ENCODE data around the gene CFAP69. TPM values are rescaled to one million over a fixed set of nuclear protein-coding genes. Genes with fewer than 3 reads are reported as not detected.

Gene CFAP69
- total RNA-seq, 1 experiment from 2014 or later = 4.1 TPM

DNA sequence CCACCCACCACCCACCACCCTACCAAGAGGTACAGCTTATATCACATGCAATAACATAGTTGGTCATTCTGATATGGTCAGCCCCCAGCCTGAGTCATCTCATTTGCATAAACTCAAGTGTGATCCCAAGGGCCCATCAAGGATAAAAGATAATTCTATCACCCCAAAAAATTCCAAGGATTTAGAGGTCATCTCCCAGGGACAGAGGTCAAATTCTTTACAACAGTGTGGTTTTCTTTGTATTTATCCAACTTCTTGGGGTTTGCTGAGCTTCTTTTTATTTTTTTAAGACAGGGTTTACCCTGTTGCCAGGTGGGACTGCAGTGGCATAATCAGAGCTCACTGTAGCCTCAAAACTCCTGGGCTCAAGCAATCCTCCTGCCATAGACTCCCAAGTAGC lies 92.1 kb downstream of the CFAP69 start:
- H3K79me2 ChIP-seq (ENCODE audit: insufficient read depth, low read length) = no peaks in the 10 kb centered on the region
- ATAC-seq = no peak
- ChIA-PET RAD21 (ENCODE audit: low non-redundant PET in 1 of 2, low total read pairs in 2 of 2, uncharacterized antibody in 2 of 2, unreplicated experiment in 2 of 2) (no interaction called here), CTCF (no interaction called here), POLR2A (no interaction called here)
- H3K27ac ChIP-seq (ENCODE audit: low read depth, low read length) = no peak overlapping the region
- H3K9me3 ChIP-seq (ENCODE audit: control insufficient read depth in 1 of 2, insufficient read depth in 1 of 2, low read depth in 1 of 2, low read length in 2 of 2) = no peaks in the 10 kb centered on the region; a peak in 1 of 4 replicates
- no peak overlapping the region for H2AFZ ChIP-seq (ENCODE audit: low read depth, low read length, poor library complexity, severe bottlenecking)
- no TSS peak for BruUV-seq (replicated peaks)
- no peaks in the 10 kb centered on the region for H4K20me1 ChIP-seq (ENCODE audit: insufficient read depth)
- no peaks in the 10 kb centered on the region for H3K36me3 ChIP-seq (ENCODE audit: control insufficient read depth in 1 of 2, insufficient read depth in 2 of 2, low read length in 2 of 2)
- TF ChIP-seq FOSL1 (IDR thresholded peaks at IDR 0.05; ENCODE audit: low read depth) (no peak), YY1 (IDR thresholded peaks at IDR 0.05; ENCODE audit: extremely low read depth, insufficient replicate concordance, low read depth, low read length) (no peak), ZNF274 (IDR thresholded peaks at IDR 0.05; ENCODE audit: low read depth, low read length) (no peak), EZH2phosphoT487 (IDR thresholded peaks at IDR 0.05; ENCODE audit: borderline replicate concordance) (no peak), POLR2AphosphoS5 (IDR thresholded peaks at IDR 0.05; ENCODE audit: low read depth, low read length) (no peak), SIN3A (IDR thresholded peaks at IDR 0.05; ENCODE audit: low read depth) (no peak)
- TF ChIP-seq, protein P1, sequence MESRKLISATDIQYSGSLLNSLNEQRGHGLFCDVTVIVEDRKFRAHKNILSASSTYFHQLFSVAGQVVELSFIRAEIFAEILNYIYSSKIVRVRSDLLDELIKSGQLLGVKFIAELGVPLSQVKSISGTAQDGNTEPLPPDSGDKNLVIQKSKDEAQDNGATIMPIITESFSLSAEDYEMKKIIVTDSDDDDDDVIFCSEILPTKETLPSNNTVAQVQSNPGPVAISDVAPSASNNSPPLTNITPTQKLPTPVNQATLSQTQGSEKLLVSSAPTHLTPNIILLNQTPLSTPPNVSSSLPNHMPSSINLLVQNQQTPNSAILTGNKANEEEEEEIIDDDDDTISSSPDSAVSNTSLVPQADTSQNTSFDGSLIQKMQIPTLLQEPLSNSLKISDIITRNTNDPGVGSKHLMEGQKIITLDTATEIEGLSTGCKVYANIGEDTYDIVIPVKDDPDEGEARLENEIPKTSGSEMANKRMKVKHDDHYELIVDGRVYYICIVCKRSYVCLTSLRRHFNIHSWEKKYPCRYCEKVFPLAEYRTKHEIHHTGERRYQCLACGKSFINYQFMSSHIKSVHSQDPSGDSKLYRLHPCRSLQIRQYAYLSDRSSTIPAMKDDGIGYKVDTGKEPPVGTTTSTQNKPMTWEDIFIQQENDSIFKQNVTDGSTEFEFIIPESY (IDR thresholded peaks at IDR 0.05; ENCODE audit: extremely low read depth, insufficient replicate concordance, low read length) = no peak
- H3K4me1 ChIP-seq (ENCODE audit: control insufficient read depth in 1 of 2, insufficient read depth in 2 of 2, low read length in 2 of 2) = no peaks in the 10 kb centered on the region
- intact Hi-C loops (cut with micrococcal nuclease) = no loop called here
- no peak overlapping the region for H3K9ac ChIP-seq (ENCODE audit: low read length)
- H3K4me2 ChIP-seq (ENCODE audit: low read length) = no peak overlapping the region
- no peak overlapping the region for H3K4me3 ChIP-seq (replicated peaks in 1 of 2; ENCODE audit: low read depth in 1 of 2, low read length in 2 of 2)
- no peak for DNase-seq (ENCODE audit: low read depth, low spot score)
- H3K27me3 ChIP-seq (ENCODE audit: insufficient read depth, low read length) = no peaks in the 10 kb centered on the region
- no peaks in the 10 kb centered on the region for H3K9me2 ChIP-seq (ENCODE audit: insufficient read depth)

DNA sequence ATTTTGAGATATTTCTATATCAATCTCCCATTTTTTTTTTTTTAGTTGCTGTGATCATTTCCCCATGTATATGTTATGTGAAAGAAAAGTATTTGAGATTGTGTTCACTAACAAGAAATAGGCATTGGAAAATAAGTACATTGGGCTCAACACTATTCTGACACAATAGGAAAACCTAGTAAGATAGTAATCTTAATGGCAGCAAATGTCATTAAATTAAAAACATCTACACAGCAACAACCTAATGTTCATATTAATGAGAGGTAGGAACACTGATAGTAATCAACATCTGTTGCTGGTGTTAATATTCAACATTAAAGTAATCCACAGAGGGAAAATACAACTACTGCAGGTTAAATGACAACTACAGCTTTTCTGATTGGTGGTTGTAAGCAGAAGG lies 100.0 kb downstream of the CFAP69 start:
- RAD21 ChIA-PET (ENCODE audit: low non-redundant PET in 1 of 2, low total read pairs in 2 of 2, uncharacterized antibody in 2 of 2, unreplicated experiment in 2 of 2) = no interaction called here
- Histone ChIP-seq H3K27ac (ENCODE audit: low read depth, low read length) (no peak overlapping the region), H3K27me3 (ENCODE audit: insufficient read depth, low read length) (no peaks in the 10 kb centered on the region), H3K36me3 (ENCODE audit: control insufficient read depth in 1 of 2, insufficient read depth in 2 of 2, low read length in 2 of 2) (no peaks in the 10 kb centered on the region), H3K4me1 (ENCODE audit: control insufficient read depth in 1 of 2, insufficient read depth in 2 of 2, low read length in 2 of 2) (peaks cover 0 to 14% of the 10 kb centered on the region in 2 experiments; a peak in 2 of 4 replicates), H3K9me2 (ENCODE audit: insufficient read depth) (no peaks in the 10 kb centered on the region), H4K20me1 (ENCODE audit: insufficient read depth) (no peaks in the 10 kb centered on the region), H3K9me3 (ENCODE audit: control insufficient read depth in 1 of 2, insufficient read depth in 1 of 2, low read depth in 1 of 2, low read length in 2 of 2) (no peaks in the 10 kb centered on the region), H2AFZ (ENCODE audit: low read depth, low read length, poor library complexity, severe bottlenecking) (peak overlapping the region; percentile 27), H3K79me2 (ENCODE audit: insufficient read depth, low read length) (peaks cover 35% of the 10 kb centered on the region), H3K4me2 (ENCODE audit: low read length) (no peak overlapping the region), H3K4me3 (replicated peaks in 1 of 2; ENCODE audit: low read depth in 1 of 2, low read length in 2 of 2) (no peak overlapping the region), H3K9ac (ENCODE audit: low read length) (no peak overlapping the region)
- CTCF ChIA-PET = no interaction called here
- POLR2A ChIA-PET = no interaction called here
- intact Hi-C loops (cut with micrococcal nuclease) = no loop called here
- TF ChIP-seq SRF (IDR thresholded peaks at IDR 0.05; ENCODE audit: low read depth) (no peak), EGR1 (IDR thresholded peaks at IDR 0.05; ENCODE audit: low read depth) (no peak), RAD21 (IDR thresholded peaks at IDR 0.05; ENCODE audit: low read depth) (no peak), JUND (IDR thresholded peaks at IDR 0.05) (no peak), CBX3 (IDR thresholded peaks at IDR 0.05; ENCODE audit: low read depth) (no peak), YY1 (IDR thresholded peaks at IDR 0.05; ENCODE audit: extremely low read depth, insufficient replicate concordance, low read depth, low read length) (no peak), ELF1 (IDR thresholded peaks at IDR 0.05; ENCODE audit: borderline replicate concordance, low read depth) (no peak)
- TF ChIP-seq, protein P2, sequence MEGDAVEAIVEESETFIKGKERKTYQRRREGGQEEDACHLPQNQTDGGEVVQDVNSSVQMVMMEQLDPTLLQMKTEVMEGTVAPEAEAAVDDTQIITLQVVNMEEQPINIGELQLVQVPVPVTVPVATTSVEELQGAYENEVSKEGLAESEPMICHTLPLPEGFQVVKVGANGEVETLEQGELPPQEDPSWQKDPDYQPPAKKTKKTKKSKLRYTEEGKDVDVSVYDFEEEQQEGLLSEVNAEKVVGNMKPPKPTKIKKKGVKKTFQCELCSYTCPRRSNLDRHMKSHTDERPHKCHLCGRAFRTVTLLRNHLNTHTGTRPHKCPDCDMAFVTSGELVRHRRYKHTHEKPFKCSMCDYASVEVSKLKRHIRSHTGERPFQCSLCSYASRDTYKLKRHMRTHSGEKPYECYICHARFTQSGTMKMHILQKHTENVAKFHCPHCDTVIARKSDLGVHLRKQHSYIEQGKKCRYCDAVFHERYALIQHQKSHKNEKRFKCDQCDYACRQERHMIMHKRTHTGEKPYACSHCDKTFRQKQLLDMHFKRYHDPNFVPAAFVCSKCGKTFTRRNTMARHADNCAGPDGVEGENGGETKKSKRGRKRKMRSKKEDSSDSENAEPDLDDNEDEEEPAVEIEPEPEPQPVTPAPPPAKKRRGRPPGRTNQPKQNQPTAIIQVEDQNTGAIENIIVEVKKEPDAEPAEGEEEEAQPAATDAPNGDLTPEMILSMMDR (IDR thresholded peaks at IDR 0.05 in 2 of 3, conservative IDR thresholded peaks at IDR 0.05 in 1 of 3; ENCODE audit: borderline replicate concordance in 1 of 3, insufficient read depth in 1 of 3, low read depth in 2 of 3, low read length in 2 of 3) = no peak
- TF ChIP-seq, protein P3, sequence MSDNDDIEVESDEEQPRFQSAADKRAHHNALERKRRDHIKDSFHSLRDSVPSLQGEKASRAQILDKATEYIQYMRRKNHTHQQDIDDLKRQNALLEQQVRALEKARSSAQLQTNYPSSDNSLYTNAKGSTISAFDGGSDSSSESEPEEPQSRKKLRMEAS (IDR thresholded peaks at IDR 0.05) = no peak
- TF ChIP-seq, protein P1 (IDR thresholded peaks at IDR 0.05; ENCODE audit: extremely low read depth, insufficient replicate concordance, low read length) = no peak
- no TSS peak for BruUV-seq (replicated peaks)
- no peak for DNase-seq (ENCODE audit: low read depth, low spot score)
- no peak for ATAC-seq
